Measurements from ENCODE around the gene SAMD11. TPM values are rescaled to one million over a fixed set of nuclear protein-coding genes. Genes with fewer than 3 reads are reported as not detected.
"Not testable (repeated sequence)": the region's sequence is repeated elsewhere in the genome, so short reads cannot be mapped to it uniquely, and the experiment has no call there.

SAMD11 gene
- total RNA-seq, 2 donors from 2014 or later: 2.1 to 2.3 TPM

GRCh38 chr1:886760-887159 lies 37.0 kb upstream of the SAMD11 start:
- H3K4me1 ChIP-seq: no peaks in the 10 kb centered on the region
- TF ChIP-seq CTCF (IDR thresholded peaks at IDR 0.05) (no peak), POLR2A (IDR thresholded peaks at IDR 0.05) (no peak)
- WGBS, 2 donors: 82 to 86% methylated on average over 4 to 11 of the region's 11 CpGs
- no peak overlapping the region for H3K4me3 ChIP-seq
- no peaks in the 10 kb centered on the region for H3K27me3 ChIP-seq
- H3K36me3 ChIP-seq (replicated peaks in 1 of 2; ENCODE audit: insufficient read depth in 1 of 2, low read depth in 2 of 2): no peaks in the 10 kb centered on the region
- ATAC-seq (no peak), DNase-seq (no peak)
- H3K27ac ChIP-seq: no peak overlapping the region
- H3K9me3 ChIP-seq: no peaks in the 10 kb centered on the region
- intact Hi-C loops (cut with DNase I): no loop called here

- Histone ChIP-seq H3K4me3 (no peak overlapping the region), H3K27ac (no peak overlapping the region), H3K27me3 (no peaks in the 10 kb centered on the region), H3K9me3 (no peaks in the 10 kb centered on the region), H3K4me1 (no peaks in the 10 kb centered on the region), H3K36me3 (replicated peaks in 1 of 2; ENCODE audit: insufficient read depth in 1 of 2, low read depth in 2 of 2) (no peaks in the 10 kb centered on the region)
- no peak for DNase-seq
- intact Hi-C loops (cut with DNase I): no loop called here
- ATAC-seq: no peak
- TF ChIP-seq CTCF (IDR thresholded peaks at IDR 0.05) (no peak), POLR2A (IDR thresholded peaks at IDR 0.05) (no peak)
Observed at GRCh38 chr1:888297-888696, 35.4 kb upstream of the SAMD11 start.

- ATAC-seq; H3K36me3 ChIP-seq (replicated peaks in 1 of 2; ENCODE audit: insufficient read depth in 1 of 2, low read depth in 2 of 2); intact Hi-C loops (cut with DNase I); H3K27me3 ChIP-seq; H3K4me1 ChIP-seq; H3K27ac ChIP-seq; H3K4me3 ChIP-seq; DNase-seq; H3K9me3 ChIP-seq: not testable (repeated sequence)
- WGBS, 2 donors: 74 to 80% methylated on average over 4 of the region's 4 CpGs
Observed at GRCh38 chr1:889774-890173, 33.9 kb upstream of the SAMD11 start.

GRCh38 chr1:890234-890633 lies 33.5 kb upstream of the SAMD11 start:
- DNase-seq; intact Hi-C loops (cut with DNase I); H3K9me3 ChIP-seq; H3K36me3 ChIP-seq (replicated peaks in 1 of 2; ENCODE audit: insufficient read depth in 1 of 2, low read depth in 2 of 2); ATAC-seq; H3K27ac ChIP-seq; H3K27me3 ChIP-seq; H3K4me3 ChIP-seq; H3K4me1 ChIP-seq: not testable (repeated sequence)
- WGBS, 2 donors: 50 to 63% methylated on average over 9 of the region's 9 CpGs

- Histone ChIP-seq H3K27ac (no peak overlapping the region), H3K4me3 (no peak overlapping the region), H3K9me3 (no peaks in the 10 kb centered on the region), H3K4me1 (no peaks in the 10 kb centered on the region), H3K27me3 (no peaks in the 10 kb centered on the region), H3K36me3 (replicated peaks in 1 of 2; ENCODE audit: insufficient read depth in 1 of 2, low read depth in 2 of 2) (no peaks in the 10 kb centered on the region)
- intact Hi-C loops (cut with DNase I): no loop called here
- DNase-seq (no peak), ATAC-seq (no peak)
- 38 to 57% methylated on average over 3 of the region's 3 CpGs for WGBS, 2 donors
- TF ChIP-seq POLR2A (IDR thresholded peaks at IDR 0.05): no peak
- TF ChIP-seq CTCF (IDR thresholded peaks at IDR 0.05): no peak
Observed at GRCh38 chr1:890661-891060, 33.1 kb upstream of the SAMD11 start.

- Histone ChIP-seq H3K9me3 (no peaks in the 10 kb centered on the region), H3K4me1 (no peaks in the 10 kb centered on the region), H3K27me3 (no peaks in the 10 kb centered on the region), H3K36me3 (replicated peaks in 1 of 2; ENCODE audit: insufficient read depth in 1 of 2, low read depth in 2 of 2) (no peaks in the 10 kb centered on the region), H3K4me3 (no peak overlapping the region), H3K27ac (no peak overlapping the region)
- 51 to 68% methylated on average over 8 of the region's 8 CpGs for WGBS, 2 donors
- ATAC-seq: no peak
- DNase-seq: no peak
- TF ChIP-seq CTCF (IDR thresholded peaks at IDR 0.05): no peak
- TF ChIP-seq POLR2A (IDR thresholded peaks at IDR 0.05): no peak
- intact Hi-C loops (cut with DNase I): no loop called here
Observed at GRCh38 chr1:897226-897625, 26.5 kb upstream of the SAMD11 start.

- intact Hi-C loops (cut with DNase I); DNase-seq; H3K36me3 ChIP-seq (replicated peaks in 1 of 2; ENCODE audit: insufficient read depth in 1 of 2, low read depth in 2 of 2); H3K27ac ChIP-seq; H3K27me3 ChIP-seq; H3K9me3 ChIP-seq; ATAC-seq; H3K4me1 ChIP-seq; H3K4me3 ChIP-seq: not testable (repeated sequence)
- WGBS, 2 donors: 65 to 70% methylated on average over 17 of the region's 17 CpGs
Observed at GRCh38 chr1:897951-898350, 25.8 kb upstream of the SAMD11 start.
